Esophagus squamous epithelium (tissue), 4 donors: ENCODE data around the gene ZNG1A.

ENCODE experiments used
- POLR2A ChIP-seq, 4 donors: fragments of 450-650 bp; IDR thresholded peaks; one replicate each; pipeline ENCODE4 v1.6.1; 2017; ENCODE audit warnings: antibody characterized with exemption in 4 of 4, mild to moderate bottlenecking in 4 of 4, moderate library complexity in 3 of 4
- TF ChIP-seq, protein P1 (sequence below), 6 experiments: fragments of 450-650 bp in 4 of 6; fragments of 200-600 bp in 2 of 6; sonication (generic) in 2 of 6; IDR thresholded peaks; one replicate each; pipeline ENCODE4 v1.5.1; 2016 to 2019; ENCODE audit warnings: antibody characterized with exemption in 6 of 6, mild to moderate bottlenecking in 4 of 6, moderate library complexity in 4 of 6

DNA sequence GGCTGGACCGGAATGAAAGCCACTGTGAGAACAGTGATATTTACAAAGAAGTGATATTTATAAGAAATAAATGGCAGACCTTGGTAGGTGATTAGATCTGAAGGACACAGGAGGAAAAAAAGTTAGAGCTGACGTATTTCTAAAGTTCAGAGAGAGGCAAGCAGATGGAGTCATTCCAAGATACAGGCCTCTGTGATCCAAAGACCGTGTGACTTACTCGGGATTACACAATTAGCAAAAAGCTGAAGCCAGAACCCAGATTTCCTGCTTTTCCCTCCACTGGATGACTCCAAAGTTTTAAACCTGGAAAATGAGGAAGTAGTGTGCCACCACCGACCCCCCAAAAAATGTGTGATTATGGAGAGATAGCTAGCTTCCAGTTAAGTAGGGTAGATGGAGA is 32.7 kb upstream of the ZNG1A start:
- TF ChIP-seq, protein P1, sequence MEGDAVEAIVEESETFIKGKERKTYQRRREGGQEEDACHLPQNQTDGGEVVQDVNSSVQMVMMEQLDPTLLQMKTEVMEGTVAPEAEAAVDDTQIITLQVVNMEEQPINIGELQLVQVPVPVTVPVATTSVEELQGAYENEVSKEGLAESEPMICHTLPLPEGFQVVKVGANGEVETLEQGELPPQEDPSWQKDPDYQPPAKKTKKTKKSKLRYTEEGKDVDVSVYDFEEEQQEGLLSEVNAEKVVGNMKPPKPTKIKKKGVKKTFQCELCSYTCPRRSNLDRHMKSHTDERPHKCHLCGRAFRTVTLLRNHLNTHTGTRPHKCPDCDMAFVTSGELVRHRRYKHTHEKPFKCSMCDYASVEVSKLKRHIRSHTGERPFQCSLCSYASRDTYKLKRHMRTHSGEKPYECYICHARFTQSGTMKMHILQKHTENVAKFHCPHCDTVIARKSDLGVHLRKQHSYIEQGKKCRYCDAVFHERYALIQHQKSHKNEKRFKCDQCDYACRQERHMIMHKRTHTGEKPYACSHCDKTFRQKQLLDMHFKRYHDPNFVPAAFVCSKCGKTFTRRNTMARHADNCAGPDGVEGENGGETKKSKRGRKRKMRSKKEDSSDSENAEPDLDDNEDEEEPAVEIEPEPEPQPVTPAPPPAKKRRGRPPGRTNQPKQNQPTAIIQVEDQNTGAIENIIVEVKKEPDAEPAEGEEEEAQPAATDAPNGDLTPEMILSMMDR (IDR thresholded peaks at IDR 0.05): no peak
- TF ChIP-seq POLR2A (IDR thresholded peaks at IDR 0.05): no peak
